Hepatocyte (in vitro differentiated cells): ENCODE results near the gene P2RX4. TPM values are rescaled to one million over a fixed set of nuclear protein-coding genes. Genes with fewer than 3 reads are reported as not detected.

Experiments
- DNase-seq: peaks from one replicate; pipeline ENCODE4 v3.0.0-alpha.2; 2016; ENCODE audit warnings: low spot score
- H2AFZ ChIP-seq: fragments of 200-600 bp; sonication (generic); 2 replicates; pipeline ENCODE4 v1.6.0; 2016; ENCODE audit warnings: antibody characterized with exemption, mild to moderate bottlenecking
- H3K27ac ChIP-seq: fragments of 200-600 bp; sonication (generic); 2 replicates; pipeline ENCODE4 v1.5.1; 2016; ENCODE audit warnings: mild to moderate bottlenecking
- H3K27me3 ChIP-seq: fragments of 200-600 bp; sonication (generic); 2 replicates; pipeline ENCODE4 v1.6.1; 2016
- H3K36me3 ChIP-seq: fragments of 200-600 bp; sonication (generic); replicated peaks from 2 replicates; pipeline ENCODE4 v1.5.1; 2016; ENCODE audit warnings: low read depth; ENCODE audit not compliant: insufficient read depth
- H3K4me1 ChIP-seq: fragments of 200-600 bp; sonication (generic); 2 replicates; pipeline ENCODE4 v1.5.1; 2016; ENCODE audit warnings: mild to moderate bottlenecking, moderate library complexity; ENCODE audit not compliant: insufficient read depth
- H3K4me2 ChIP-seq: fragments of 200-600 bp; sonication (generic); 2 replicates; pipeline ENCODE4 v1.6.0; 2016
- H3K4me3 ChIP-seq: fragments of 200-600 bp; sonication (generic); 2 replicates; pipeline ENCODE4 v1.5.1; 2016; ENCODE audit warnings: mild to moderate bottlenecking
- H3K79me2 ChIP-seq: fragments of 200-600 bp; sonication (generic); 2 replicates; pipeline ENCODE4 v1.6.0; 2017; ENCODE audit warnings: mild to moderate bottlenecking
- H3K9me2 ChIP-seq: fragments of 200-600 bp; sonication (generic); replicated peaks from 2 replicates; pipeline ENCODE4 v1.6.0; 2017; ENCODE audit warnings: mild to moderate bottlenecking; ENCODE audit not compliant: insufficient read depth
- H3K9me3 ChIP-seq: fragments of 200-600 bp; sonication (generic); 2 replicates; pipeline ENCODE4 v1.5.1; 2016; ENCODE audit warnings: low read depth, mild to moderate bottlenecking
- H4K20me1 ChIP-seq: fragments of 200-600 bp; sonication (generic); 2 replicates; pipeline ENCODE4 v1.6.0; 2016; ENCODE audit warnings: mild to moderate bottlenecking; ENCODE audit not compliant: insufficient read depth, poor library complexity, severe bottlenecking
- EZH2 ChIP-seq: fragments of 200-600 bp; sonication (generic); IDR thresholded peaks from 2 replicates; pipeline ENCODE4 v1.6.1; 2016; ENCODE audit warnings: antibody characterized with exemption, mild to moderate bottlenecking, borderline replicate concordance
- EZH2phosphoT487 ChIP-seq: fragments of 200-600 bp; sonication (generic); IDR thresholded peaks from one replicate; pipeline ENCODE4 v1.6.1; 2018; ENCODE audit warnings: antibody characterized with exemption, mild to moderate bottlenecking, low read depth, moderate library complexity; ENCODE audit not compliant: unreplicated experiment, severe bottlenecking
- WGBS: methylation state at CpG from one replicate; pipeline ENCODE4 v1.1.6; 2016; ENCODE audit warnings: low lambda C conversion rate; ENCODE audit errors: missing lambda C conversion rate; 5-methylcytosine and 5-hydroxymethylcytosine counted together
- polyA plus RNA-seq: library from polyadenylated mRNA; unstranded; fragments of >200 nt; fragmentation: Nextera tagmentation; extraction: Ambion mirVana; gene quantifications from 2 replicates; pipeline ENCODE4 v1.2.1, GENCODE V29; 2016
- total RNA-seq: library from RNA; depleted of rRNA; stranded (reverse); fragments of >200 nt; gene quantifications from 2 replicates; pipeline ENCODE4 v1.2.3, GENCODE V29; 2014
- TF ChIP-seq, protein P1 (sequence below): fragments of 200-600 bp; sonication (generic); IDR thresholded peaks from 2 replicates; pipeline ENCODE4 v1.5.1; 2016; ENCODE audit warnings: antibody characterized with exemption, mild to moderate bottlenecking; ENCODE audit not compliant: poor library complexity

The P2RX4 gene
- total and polyA plus RNA-seq, 2 experiments from 2014 or later, result 81.8 to 94.6 TPM

DNA sequence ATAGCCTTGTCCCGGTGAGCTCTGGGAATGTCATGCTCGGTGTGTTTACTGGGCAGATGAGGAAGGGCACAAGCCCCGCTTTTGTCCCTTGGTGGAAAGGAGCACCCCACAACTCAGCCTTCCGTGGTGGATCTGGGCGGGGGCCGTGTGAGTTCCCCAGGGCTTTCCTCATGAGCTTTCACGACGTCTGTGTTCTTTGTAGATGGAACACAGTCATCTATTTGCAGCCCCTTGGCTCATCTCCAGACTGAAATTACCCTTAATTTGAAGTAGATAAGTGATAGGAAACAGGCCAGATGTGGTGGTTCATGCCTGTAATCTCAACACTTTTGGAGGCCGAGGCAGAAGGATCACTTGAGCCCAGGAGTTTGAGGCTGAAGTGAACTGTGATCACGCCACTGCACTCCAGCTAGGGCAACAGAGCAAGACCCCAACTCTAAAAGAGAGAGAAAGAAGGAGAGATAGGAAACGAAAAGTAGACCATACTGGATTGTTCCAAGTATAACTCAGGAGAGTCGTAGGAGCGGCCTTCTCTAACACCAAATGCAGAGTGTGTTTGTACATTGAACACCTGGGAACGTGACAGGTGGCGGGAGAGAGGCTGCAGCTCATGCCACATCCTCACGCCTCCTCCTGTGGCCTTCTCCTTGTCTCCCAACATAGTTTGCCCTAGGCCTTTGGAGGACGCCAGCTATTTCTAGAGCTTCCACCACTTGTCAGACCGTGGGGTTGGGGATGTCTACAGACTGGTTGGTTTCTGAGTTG is 8.8 kb downstream of the P2RX4 start:
- Histone ChIP-seq H3K4me1 (peaks cover 30% of the 10 kb centered on the region), H3K4me3 (no peak overlapping the region), H3K27me3 (no peaks in the 10 kb centered on the region), H3K27ac (peak overlapping the region; percentile 90), H2AFZ (no peak overlapping the region), H3K4me2 (no peak overlapping the region), H3K9me2 (no peaks in the 10 kb centered on the region), H3K9me3 (no peaks in the 10 kb centered on the region), H3K79me2 (peaks cover 16% of the 10 kb centered on the region), H4K20me1 (no peaks in the 10 kb centered on the region), H3K36me3 (no peaks in the 10 kb centered on the region)
- WGBS, result 89% methylated on average over 18 of the region's 18 CpGs
- no peak for DNase-seq
- TF ChIP-seq, protein P1, sequence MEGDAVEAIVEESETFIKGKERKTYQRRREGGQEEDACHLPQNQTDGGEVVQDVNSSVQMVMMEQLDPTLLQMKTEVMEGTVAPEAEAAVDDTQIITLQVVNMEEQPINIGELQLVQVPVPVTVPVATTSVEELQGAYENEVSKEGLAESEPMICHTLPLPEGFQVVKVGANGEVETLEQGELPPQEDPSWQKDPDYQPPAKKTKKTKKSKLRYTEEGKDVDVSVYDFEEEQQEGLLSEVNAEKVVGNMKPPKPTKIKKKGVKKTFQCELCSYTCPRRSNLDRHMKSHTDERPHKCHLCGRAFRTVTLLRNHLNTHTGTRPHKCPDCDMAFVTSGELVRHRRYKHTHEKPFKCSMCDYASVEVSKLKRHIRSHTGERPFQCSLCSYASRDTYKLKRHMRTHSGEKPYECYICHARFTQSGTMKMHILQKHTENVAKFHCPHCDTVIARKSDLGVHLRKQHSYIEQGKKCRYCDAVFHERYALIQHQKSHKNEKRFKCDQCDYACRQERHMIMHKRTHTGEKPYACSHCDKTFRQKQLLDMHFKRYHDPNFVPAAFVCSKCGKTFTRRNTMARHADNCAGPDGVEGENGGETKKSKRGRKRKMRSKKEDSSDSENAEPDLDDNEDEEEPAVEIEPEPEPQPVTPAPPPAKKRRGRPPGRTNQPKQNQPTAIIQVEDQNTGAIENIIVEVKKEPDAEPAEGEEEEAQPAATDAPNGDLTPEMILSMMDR, result no peak
- TF ChIP-seq EZH2, result no peak
- no peak for TF ChIP-seq EZH2phosphoT487

- Histone ChIP-seq H3K9me3 (no peaks in the 10 kb centered on the region), H4K20me1 (no peaks in the 10 kb centered on the region), H3K27me3 (no peaks in the 10 kb centered on the region), H3K27ac (no peak overlapping the region), H3K4me3 (no peak overlapping the region), H3K36me3 (no peaks in the 10 kb centered on the region), H3K9me2 (no peaks in the 10 kb centered on the region), H3K79me2 (peaks cover 16% of the 10 kb centered on the region), H2AFZ (no peak overlapping the region), H3K4me2 (no peak overlapping the region), H3K4me1 (peaks cover 23% of the 10 kb centered on the region)
- TF ChIP-seq EZH2 (no peak), EZH2phosphoT487 (no peak)
- TF ChIP-seq, protein P1, result no peak
- 100% methylated on average over 3 of the region's 3 CpGs for WGBS
- DNase-seq, result no peak
These were observed 9.5 kb downstream of the P2RX4 start for GRCh38 chr12:121219353-121219986.

DNA sequence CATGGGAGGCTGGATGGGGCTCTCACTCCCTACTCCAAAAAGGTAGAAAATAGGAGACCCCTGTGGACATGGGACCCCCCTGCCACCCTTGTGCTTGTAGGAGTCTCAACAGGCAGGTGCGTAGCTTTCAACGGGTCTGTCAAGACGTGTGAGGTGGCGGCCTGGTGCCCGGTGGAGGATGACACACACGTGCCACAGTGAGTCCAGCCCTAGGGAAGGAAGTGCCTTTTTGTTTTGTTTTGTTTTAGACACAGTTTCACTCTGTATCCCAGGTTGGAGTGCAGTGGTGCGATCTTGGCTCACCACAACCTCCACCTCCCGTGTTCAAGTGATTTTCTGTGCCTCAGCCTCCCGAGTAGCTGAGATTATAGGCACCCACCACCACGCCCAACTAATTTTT is 12.9 kb downstream of the P2RX4 start:
- no peaks in the 10 kb centered on the region for H3K9me2 ChIP-seq
- H3K4me3 ChIP-seq, result no peak overlapping the region
- no peak overlapping the region for H3K27ac ChIP-seq
- no peak overlapping the region for H2AFZ ChIP-seq
- no peaks in the 10 kb centered on the region for H3K36me3 ChIP-seq
- TF ChIP-seq, protein P1, result no peak
- TF ChIP-seq EZH2phosphoT487 (no peak), EZH2 (no peak)
- no peaks in the 10 kb centered on the region for H4K20me1 ChIP-seq
- 97% methylated on average over 10 of the region's 10 CpGs for WGBS
- DNase-seq, result no peak
- H3K4me2 ChIP-seq, result no peak overlapping the region
- no peaks in the 10 kb centered on the region for H3K9me3 ChIP-seq
- peaks cover 13% of the 10 kb centered on the region for H3K4me1 ChIP-seq
- H3K27me3 ChIP-seq, result no peaks in the 10 kb centered on the region
- H3K79me2 ChIP-seq, result peaks cover 7% of the 10 kb centered on the region
